WTC11 (cell line): ENCODE data around the gene ERG28.

Source experiments
- FOXK1 ChIP-seq: sonication (generic); formaldehyde crosslinking; IDR thresholded peaks from 2 replicates; pipeline ENCODE4 v1.8.0; 2022; ENCODE audit warnings: mild to moderate bottlenecking, moderate library complexity, missing genetic modification reagents
- NFYB ChIP-seq: sonication (generic); formaldehyde crosslinking; conservative IDR thresholded peaks from 2 replicates; pipeline ENCODE4 v1.8.0; 2022; ENCODE audit warnings: low read depth, missing genetic modification reagents
- ZBTB21 ChIP-seq: sonication (generic); formaldehyde crosslinking; IDR thresholded peaks from 2 replicates; pipeline ENCODE4 v1.8.1; 2023; ENCODE audit warnings: mild to moderate bottlenecking, missing genetic modification reagents, borderline replicate concordance
- TF ChIP-seq, protein P1 (sequence below): fragments of 200-600 bp; IDR thresholded peaks from 2 replicates; pipeline ENCODE4 v1.8.0; 2022; ENCODE audit warnings: antibody characterized with exemption
- TF ChIP-seq, protein P2 (sequence below): sonication (generic); formaldehyde crosslinking; IDR thresholded peaks from 2 replicates; pipeline ENCODE4 v1.8.1; 2023; ENCODE audit warnings: mild to moderate bottlenecking, missing genetic modification reagents

- TF ChIP-seq, protein P1, sequence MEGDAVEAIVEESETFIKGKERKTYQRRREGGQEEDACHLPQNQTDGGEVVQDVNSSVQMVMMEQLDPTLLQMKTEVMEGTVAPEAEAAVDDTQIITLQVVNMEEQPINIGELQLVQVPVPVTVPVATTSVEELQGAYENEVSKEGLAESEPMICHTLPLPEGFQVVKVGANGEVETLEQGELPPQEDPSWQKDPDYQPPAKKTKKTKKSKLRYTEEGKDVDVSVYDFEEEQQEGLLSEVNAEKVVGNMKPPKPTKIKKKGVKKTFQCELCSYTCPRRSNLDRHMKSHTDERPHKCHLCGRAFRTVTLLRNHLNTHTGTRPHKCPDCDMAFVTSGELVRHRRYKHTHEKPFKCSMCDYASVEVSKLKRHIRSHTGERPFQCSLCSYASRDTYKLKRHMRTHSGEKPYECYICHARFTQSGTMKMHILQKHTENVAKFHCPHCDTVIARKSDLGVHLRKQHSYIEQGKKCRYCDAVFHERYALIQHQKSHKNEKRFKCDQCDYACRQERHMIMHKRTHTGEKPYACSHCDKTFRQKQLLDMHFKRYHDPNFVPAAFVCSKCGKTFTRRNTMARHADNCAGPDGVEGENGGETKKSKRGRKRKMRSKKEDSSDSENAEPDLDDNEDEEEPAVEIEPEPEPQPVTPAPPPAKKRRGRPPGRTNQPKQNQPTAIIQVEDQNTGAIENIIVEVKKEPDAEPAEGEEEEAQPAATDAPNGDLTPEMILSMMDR, result no peak
- TF ChIP-seq, protein P2, sequence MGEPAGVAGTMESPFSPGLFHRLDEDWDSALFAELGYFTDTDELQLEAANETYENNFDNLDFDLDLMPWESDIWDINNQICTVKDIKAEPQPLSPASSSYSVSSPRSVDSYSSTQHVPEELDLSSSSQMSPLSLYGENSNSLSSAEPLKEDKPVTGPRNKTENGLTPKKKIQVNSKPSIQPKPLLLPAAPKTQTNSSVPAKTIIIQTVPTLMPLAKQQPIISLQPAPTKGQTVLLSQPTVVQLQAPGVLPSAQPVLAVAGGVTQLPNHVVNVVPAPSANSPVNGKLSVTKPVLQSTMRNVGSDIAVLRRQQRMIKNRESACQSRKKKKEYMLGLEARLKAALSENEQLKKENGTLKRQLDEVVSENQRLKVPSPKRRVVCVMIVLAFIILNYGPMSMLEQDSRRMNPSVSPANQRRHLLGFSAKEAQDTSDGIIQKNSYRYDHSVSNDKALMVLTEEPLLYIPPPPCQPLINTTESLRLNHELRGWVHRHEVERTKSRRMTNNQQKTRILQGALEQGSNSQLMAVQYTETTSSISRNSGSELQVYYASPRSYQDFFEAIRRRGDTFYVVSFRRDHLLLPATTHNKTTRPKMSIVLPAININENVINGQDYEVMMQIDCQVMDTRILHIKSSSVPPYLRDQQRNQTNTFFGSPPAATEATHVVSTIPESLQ (CRISPR knock-in tag), result no peak
- TF ChIP-seq FOXK1 (CRISPR knock-in tag) (no peak), ZBTB21 (CRISPR knock-in tag) (no peak), NFYB (CRISPR knock-in tag) (no peak)
Measured at GRCh38 chr14:75649337-75649736, 11.3 kb downstream of the ERG28 start.
